Measurements from ENCODE around the gene ADSS1.

Gene ADSS1

GRCh38 chr14:104751539-104752422, 27.8 kb downstream of the ADSS1 start:
- no peak for DNase-seq

DNA sequence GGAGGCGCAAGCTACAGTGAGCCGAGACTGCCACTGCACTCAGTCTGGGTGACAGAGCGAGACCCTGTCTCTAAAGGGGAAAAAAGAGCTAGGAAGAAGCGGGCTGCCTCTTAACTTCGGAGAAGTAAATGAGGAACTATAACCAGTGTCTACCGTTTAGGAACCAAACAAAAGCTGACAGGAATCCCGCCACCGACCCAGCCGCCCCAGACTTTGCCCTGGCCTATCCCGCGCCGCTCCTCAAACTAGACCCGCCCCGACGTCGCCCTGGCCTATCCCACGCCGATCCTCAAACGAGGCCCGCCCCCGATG, 28.4 kb downstream of the ADSS1 start:
- DNase-seq, result no peak

- peak; percentile 100 for DNase-seq
Measured at GRCh38 chr14:104752735-104753527, 28.9 kb downstream of the ADSS1 start, which contains the start of gene SIVA1. Gene SIVA1, plus strand, starts transcription at chr14:104753147. Its CDS starts 55 bp downstream, at chr14:104753202.

GRCh38 chr14:104753528-104754212, 29.6 kb downstream of the ADSS1 start:
- DNase-seq, result no peak

DNA sequence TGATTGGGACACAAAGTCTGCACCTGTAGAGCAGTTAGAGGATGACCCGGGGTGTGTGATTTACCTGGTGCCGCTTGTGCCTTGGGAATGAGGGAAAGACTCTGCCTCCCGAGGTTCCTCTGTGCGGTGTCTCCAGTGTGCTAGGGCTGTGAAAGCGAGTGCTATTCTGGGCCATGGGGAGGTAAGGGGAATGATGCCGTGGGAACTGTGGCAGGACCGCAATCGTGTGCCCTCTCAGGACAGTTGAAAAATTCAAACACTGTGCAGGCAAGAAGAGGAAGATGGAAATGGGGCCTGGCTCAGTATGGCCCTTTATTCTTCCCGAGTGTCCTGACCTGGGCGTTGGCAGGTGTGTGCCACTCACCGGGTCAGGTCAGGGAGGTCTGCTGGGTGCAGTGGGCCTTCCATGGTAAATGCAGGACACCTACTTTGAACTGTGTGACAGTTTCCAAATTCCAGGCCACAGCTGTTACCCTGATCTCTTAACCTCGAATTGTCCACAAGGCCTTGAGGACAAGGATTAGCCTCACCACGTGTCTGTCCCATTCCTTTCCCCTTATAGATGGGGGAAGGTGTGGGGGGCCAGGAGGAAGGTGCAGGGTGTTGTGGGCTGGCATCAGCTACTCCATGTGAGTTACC, 30.3 kb downstream of the ADSS1 start:
- no peak for DNase-seq

DNA sequence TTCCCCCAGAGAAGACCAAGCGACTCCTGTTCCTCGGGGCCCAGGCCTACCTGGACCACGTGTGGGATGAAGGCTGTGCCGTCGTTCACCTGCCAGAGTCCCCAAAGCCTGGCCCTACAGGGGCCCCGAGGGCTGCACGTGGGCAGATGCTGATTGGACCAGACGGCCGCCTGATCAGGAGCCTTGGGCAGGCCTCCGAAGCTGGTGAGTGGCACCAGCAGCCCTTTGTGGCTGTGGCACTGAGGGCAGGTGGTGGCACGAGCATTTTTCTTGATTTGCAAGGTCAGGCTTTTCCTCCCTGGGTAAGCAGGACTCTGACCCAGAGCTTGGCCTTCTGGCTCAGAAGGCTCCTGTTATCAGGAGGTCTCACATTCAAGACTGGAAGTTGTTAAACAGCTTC, 31.6 kb downstream of the ADSS1 start:
- no peak for DNase-seq

DNA sequence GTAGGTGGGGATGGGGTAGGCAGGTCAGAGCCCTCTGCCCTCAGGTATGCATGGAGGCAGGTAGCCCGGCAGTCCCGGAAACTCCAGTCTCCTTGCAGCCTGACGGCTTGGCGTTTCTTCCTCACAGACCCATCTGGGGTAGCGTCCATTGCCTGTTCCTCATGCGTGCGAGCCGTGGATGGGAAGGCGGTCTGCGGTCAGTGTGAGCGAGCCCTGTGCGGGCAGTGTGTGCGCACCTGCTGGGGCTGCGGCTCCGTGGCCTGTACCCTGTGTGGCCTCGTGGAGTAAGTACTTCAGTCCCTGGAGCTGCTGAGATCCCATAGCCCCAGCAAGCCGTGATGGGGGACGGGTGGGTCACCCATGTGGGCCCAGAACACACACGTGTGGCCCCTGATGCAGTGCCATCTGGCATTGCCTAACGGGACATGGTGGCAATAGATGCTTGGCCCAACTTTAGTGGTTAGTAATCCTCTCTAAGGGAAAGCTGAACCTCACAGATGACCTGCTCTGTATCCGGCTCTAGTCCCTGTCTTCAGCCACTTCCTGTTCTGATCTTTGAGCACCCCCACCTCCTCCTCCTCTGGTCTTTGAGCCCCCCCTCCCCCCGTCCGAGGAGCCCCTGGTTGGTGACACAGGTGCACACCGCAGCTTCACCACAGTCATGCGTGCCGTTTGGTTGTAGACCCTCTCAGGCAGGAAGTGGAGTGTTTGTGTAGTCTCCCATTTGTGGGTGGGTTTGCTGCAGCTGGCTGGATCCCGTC, 32.6 kb downstream of the ADSS1 start:
- DNase-seq, result no peak

DNA sequence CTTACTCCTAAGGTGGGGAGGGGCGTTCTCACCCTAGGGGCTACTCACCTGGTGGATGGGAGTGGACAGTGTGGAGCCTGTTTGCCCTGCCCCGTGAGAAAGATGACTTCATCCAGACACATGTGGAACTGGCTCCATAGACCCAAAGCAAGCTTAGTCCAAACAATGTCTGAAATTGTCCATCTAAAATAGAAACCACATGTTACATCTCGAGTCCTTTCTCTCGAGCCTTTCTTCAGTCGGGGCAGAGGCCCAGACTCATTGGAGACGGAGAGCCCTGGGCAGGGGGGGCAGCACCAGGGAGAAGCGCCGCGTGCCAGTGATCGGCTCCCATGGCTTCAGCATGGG, 33.2 kb downstream of the ADSS1 start:
- DNase-seq, result no peak

DNA sequence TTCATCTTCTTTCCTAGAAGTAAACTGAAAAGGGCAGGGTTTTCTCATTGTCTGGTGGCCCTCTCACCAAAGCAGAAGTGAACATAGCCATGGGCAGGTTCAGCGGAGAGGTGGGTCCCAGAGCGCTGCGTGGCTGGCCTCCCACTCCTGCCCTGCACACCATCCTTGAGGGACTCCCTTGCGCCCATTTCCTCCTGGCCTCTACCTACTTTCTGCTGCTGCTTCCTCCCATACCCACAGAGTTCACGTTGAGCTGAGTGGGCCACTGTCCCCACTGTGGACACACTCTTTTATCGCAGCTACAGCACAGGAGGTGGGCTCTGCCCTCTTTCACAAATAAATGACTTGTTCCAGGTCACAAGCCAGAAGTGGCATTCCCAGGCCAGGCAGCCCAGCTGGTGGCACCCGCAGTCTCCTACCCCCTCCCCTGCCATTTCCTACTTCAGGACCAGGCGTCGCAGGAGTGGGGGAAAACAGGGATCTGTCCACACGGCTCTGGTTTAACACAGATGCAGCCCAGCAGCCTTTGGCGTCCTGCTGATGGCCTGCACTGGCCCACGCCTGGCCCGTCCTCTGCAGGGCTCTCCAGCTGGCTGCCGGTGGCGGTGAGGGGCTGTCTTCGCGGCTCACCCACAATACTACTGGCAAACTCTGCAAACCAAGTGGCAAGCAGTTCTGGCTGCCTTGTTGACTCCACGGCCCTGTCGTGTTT, 33.8 kb downstream of the ADSS1 start:
- no peak for DNase-seq

DNA sequence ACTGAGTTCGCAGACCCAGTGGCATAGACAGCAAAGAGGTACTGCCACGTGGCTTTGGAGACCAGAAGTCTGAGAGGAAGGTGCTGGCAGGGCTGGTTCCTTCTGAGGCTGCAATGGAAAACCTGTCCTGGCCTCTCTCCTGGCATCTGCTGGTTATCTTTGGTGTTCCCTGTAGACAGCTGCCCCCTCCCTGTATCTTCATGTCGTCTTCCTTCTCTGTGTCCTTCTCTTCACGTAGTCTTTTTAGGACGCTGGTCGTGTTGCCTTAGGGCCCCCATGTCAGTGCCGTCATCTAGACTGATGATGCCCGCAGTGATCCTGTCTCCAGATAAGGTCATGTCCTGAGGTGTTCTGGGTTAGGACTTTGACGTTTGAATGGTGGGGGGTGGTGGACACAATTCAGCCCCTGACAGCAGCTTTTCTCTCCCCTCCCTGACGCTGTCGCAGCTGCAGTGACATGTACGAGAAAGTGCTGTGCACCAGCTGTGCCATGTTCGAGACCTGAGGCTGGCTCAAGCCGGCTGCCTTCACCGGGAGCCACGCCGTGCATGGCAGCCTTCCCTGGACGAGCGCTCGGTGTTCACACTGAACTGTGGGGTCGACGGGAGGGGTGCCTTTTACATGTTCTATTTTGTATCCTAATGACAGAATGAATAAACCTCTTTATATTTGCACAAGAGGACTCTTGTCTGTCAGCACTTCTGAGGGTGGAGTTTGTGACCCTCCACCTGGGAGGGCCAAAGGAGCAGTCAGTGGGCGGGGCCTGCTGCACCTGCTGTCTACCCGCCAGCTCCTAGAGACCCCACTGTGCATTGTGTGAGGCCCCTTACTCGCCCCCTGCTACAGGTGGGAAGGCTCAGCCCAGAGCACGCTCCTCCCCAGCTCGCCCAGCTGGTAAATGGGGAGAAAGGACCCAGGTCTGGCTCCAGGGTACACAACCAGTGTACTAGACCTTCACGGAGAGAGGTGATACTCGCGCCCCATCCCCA, 35.2 kb downstream of the ADSS1 start:
- DNase-seq, result no peak

DNA sequence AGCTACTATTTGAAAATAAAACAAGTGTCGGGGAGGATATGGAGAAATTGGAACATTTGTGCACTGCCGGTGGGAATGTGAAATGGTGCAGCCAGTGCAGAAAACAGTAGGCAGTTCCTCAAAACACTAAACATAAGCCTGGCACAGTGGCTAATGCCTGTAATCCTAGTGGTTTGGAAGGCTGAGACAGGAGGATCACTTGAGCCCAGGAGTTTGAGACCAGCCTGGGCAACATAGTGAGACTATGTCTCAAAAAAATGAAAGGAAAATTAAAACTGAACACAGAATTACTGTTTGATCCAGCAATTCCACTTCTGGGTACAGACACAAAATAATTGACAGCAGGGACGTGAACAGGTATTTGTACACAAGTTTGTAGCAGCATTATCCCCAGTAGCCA, 41.5 kb downstream of the ADSS1 start:
- DNase-seq, result no peak

- no peak for DNase-seq
Measured at GRCh38 chr14:104766256-104766862, 42.3 kb downstream of the ADSS1 start.

DNA sequence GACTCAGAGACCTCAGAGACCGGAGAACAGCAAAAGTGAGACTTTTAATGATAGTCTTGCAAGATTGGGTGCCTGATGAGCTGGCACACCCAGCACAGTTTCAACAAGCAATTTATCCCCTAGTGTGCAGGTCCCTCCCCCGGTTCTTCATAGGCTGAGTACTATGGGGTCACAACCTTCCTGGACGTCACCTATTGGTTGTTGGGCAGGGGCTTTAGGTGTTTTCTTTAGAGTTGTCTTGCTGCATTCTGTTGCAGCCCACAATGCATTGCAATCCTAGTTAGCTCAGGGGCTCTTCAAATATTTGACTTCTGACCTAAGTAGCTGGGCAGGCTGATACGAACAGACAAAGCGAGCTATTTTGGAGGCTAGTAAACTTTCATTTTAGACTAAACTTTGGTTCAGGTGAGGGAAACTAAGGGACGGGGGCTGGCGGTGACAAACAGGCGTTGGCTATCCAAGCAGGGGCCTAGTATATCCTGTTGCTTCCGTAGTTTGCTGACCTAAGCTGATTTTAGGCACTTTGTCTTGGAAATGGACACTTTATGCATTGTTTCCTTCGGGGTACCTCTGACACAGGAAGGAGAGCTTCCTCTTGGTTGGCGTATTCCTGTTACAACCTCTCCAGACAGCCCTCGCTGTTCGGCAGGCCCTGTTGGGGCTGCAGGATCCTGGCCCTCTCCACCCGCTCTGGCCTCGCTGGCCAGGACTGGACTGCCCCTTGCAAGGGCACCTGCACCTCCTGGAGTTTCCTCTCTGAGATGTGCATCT, 43.0 kb downstream of the ADSS1 start:
- no peak for DNase-seq

DNA sequence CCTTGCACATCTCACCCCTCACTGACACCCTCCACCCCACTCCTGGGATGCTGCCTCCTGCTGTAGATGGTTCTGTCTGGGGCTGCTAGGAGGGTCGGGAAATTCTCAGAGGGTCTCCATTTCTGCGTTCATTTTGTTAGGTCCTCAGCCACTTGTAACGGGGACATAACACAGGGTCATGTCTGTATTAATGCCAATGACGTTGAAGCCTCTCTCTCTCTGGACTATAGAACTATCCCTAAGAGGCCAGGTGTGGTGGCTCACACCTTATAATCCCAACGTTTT, 43.5 kb downstream of the ADSS1 start:
- DNase-seq, result no peak

DNA sequence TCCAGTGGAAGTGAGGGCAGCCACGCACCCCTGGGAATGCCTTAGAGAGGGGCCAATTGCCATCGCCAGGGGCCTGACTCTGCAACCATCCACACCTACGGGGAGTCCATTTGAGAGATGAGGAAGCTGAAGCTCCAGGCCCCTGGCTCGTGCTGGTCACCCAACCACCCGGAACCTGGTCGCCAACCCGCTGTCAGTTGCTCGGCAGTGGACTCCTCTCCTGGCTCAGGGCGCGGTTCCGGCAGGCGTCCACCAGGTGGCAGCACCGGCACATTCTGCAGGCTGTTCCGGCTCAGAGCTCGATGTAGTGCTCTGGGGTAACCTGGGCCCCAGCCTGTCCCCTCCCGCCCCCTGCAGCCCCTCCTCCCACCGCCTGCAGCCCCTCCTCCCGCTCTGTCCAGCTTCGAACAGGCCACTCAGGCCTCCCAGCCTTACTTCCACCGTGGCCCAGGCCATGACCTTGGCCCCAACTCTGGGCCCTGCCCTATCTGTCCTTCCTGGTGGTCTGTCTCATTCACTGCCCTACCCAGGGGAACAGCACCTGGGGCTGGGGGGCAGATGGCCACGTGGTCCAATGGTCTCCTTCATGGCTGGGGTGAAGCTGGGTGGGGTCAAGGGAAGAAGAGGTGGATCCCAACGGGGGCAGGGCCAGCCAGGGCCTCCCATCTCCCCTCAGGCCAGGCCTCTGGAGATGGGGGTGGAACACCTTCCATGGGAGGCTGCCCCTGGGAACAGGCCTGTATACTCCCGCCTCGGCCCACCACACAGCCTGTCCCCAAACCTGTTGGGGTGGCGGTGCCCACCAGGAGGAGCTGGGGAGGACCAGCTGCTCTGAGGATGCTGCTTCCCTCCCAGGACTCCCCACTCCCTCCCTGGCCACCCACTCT, 44.7 kb downstream of the ADSS1 start:
- DNase-seq, result peak; percentile 91

DNA sequence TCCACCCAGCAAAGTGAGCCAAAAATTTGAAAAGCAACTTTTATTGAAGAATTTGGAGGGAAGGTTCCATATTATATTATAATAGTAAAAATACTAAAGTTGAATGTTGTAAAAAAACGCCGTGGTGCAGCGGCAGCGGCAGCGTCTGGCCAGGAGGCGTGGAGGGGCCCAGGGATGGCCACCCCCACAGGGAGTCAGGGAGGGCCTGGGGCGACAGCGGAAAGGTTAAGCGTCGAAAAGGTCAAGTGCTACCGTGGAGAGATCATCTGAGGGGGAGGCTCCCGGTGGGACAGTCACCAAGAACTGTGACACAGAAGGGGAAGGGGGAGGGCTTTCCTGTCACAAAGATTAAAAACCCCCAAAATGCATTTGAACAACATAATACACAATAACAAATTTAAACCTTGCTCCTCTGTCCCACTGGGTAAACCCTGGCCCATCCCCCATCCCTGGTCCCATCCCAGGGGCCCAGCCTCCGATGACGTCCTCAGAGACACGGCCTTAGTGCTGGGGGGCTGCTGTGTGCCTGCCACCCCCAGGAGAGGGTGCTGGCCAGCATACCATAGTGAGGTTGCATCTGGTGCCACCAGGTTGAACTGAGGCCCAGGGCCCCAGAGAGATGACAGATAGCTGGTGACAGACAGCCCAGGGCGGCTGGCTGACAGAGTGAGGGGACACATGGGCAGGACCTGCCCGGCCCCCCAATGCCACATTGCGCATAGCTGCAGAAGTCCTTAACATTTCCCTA, 45.5 kb downstream of the ADSS1 start:
- DNase-seq, result no peak

DNA sequence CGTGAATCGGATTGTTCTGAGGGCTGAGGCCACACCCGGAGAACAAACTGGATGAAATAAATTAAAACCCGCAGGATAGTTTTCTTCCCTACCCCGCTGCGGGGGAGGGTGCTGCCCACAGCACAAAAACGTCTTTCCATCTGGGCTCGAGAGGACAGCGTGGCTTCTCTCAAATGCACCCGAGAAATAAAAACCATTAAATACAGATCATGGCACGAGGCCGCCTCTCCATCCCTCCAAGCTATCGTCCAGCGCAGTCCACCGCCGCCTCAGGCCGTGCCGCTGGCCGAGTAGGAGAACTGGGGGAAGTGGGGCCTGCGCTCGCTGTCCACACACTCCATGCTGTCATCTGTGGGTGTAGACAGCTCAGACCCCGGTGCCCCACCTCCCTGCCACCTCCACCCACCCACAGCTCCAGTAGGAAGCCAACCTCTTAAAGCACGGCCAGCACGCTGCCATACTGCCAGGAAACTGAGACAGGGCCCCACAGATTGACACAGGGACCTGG, 46.1 kb downstream of the ADSS1 start:
- DNase-seq, result no peak
